Measurements from ENCODE around the gene GABRG3. TPM values are rescaled to one million over a fixed set of nuclear protein-coding genes. Genes with fewer than 3 reads are reported as not detected.

The GABRG3 gene
- polyA plus RNA-seq, 1 experiment, result not detected

DNA sequence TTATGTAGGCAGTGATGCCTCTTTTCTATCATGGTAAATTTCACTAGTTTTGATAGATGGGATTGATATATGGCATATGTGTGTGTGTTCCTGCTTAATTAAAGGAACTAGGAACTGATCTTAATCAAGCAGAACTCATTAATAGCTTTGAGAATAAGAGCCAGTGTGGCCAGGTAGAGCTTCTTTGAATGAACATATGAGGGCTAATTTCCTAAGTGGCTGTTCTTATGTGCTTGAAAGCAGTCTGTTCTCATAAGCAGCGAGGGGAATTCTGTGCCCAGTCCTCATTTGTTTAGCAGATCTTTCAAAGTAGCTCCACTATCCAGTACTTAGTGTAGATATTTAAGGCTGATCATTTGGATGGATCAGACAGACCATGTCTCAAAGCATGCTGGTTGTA lies 164.2 kb downstream of the GABRG3 start:
- Histone ChIP-seq H3K4me3 (ENCODE audit: low read depth, low read length) (no peak overlapping the region), H3K27me3 (ENCODE audit: control insufficient read depth, insufficient read depth, low read length) (no peaks in the 10 kb centered on the region), H3K36me3 (ENCODE audit: control insufficient read depth, insufficient read depth, low read length) (no peaks in the 10 kb centered on the region)
- ChIA-PET POLR2A (no interaction called here), CTCF (no interaction called here)
- DNase-seq (ENCODE audit: low read depth), result no peak
- no peak for TF ChIP-seq CTCF (IDR thresholded peaks at IDR 0.05; ENCODE audit: insufficient read depth, low read depth, low read length)

DNA sequence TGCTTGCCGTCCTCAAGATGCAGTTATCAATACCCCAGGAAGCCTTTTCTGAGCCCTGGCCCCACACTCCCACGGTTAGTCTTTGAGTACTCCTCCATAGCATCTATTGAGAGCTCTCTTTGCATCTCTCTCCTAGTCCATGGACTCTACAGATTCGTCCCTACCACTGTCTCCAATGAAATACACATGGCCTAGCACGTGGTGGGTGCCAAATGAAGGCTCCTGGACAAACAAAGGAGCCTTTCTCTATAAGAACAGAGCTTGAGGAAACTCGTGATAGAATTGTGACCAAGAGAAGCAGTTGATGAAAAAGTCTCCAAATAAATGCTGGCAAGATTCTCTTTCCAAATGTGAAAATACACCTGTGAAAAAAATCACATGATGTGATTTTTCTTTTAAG lies 166.1 kb downstream of the GABRG3 start:
- ChIA-PET CTCF (no interaction called here), POLR2A (no interaction called here)
- TF ChIP-seq CTCF (IDR thresholded peaks at IDR 0.05; ENCODE audit: insufficient read depth, low read depth, low read length), result no peak
- DNase-seq (ENCODE audit: low read depth), result no peak
- H3K27me3 ChIP-seq (ENCODE audit: control insufficient read depth, insufficient read depth, low read length), result no peaks in the 10 kb centered on the region
- H3K4me3 ChIP-seq (ENCODE audit: low read depth, low read length), result no peak overlapping the region
- no peaks in the 10 kb centered on the region for H3K36me3 ChIP-seq (ENCODE audit: control insufficient read depth, insufficient read depth, low read length)

GRCh38 chr15:27165590-27165989 lies 194.6 kb downstream of the GABRG3 start:
- Histone ChIP-seq H3K4me3 (ENCODE audit: low read depth, low read length) (no peak overlapping the region), H3K27me3 (ENCODE audit: control insufficient read depth, insufficient read depth, low read length) (no peaks in the 10 kb centered on the region), H3K36me3 (ENCODE audit: control insufficient read depth, insufficient read depth, low read length) (no peaks in the 10 kb centered on the region)
- POLR2A ChIA-PET, result no interaction called here
- no peak for DNase-seq (ENCODE audit: low read depth)
- no peak for TF ChIP-seq CTCF (IDR thresholded peaks at IDR 0.05; ENCODE audit: insufficient read depth, low read depth, low read length)
- CTCF ChIA-PET, result no interaction called here

GRCh38 chr15:27166917-27167316 lies 195.9 kb downstream of the GABRG3 start:
- POLR2A ChIA-PET, result no interaction called here
- Histone ChIP-seq H3K27me3 (ENCODE audit: control insufficient read depth, insufficient read depth, low read length) (no peaks in the 10 kb centered on the region), H3K4me3 (ENCODE audit: low read depth, low read length) (no peak overlapping the region), H3K36me3 (ENCODE audit: control insufficient read depth, insufficient read depth, low read length) (no peaks in the 10 kb centered on the region)
- no peak for TF ChIP-seq CTCF (IDR thresholded peaks at IDR 0.05; ENCODE audit: insufficient read depth, low read depth, low read length)
- DNase-seq (ENCODE audit: low read depth), result no peak
- CTCF ChIA-PET, result no interaction called here

DNA sequence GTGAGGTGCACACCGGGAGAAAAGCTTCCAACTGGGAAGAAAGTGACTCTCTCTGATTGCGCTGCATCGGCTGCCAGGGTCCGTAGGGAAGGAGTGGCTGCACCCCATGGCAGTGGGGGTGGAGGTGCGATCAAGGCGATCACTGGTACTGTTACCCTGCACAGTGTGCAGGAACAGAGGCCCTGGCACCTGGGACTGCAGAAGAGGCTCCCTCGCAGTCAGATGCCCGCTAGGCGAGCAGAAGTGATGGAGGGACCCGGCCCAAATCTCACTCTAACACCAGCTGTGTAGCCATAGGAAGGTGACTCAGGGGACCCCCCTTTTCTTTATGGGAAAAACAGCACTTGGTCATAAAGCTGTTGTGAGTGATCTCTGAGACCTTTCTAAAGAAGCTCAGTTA lies 196.8 kb downstream of the GABRG3 start:
- DNase-seq (ENCODE audit: low read depth), result no peak
- POLR2A ChIA-PET, result no interaction called here
- Histone ChIP-seq H3K36me3 (ENCODE audit: control insufficient read depth, insufficient read depth, low read length) (no peaks in the 10 kb centered on the region), H3K4me3 (ENCODE audit: low read depth, low read length) (no peak overlapping the region), H3K27me3 (ENCODE audit: control insufficient read depth, insufficient read depth, low read length) (no peaks in the 10 kb centered on the region)
- TF ChIP-seq CTCF (IDR thresholded peaks at IDR 0.05; ENCODE audit: insufficient read depth, low read depth, low read length), result no peak
- CTCF ChIA-PET, result no interaction called here

Data from BJ (cell line).